Right cardiac atrium (tissue), 5 donors: ENCODE measurements around the gene IQSEC1. TPM values are rescaled to one million over a fixed set of nuclear protein-coding genes. Genes with fewer than 3 reads are reported as not detected.

Experiments used
- ATAC-seq, 2 donors: fragments of 200-7000 bp; cut with Tn5 transposase; one replicate each; pipeline versions ENCODE4 v1.8.0 to v1.9.1; 2020; ENCODE audit warnings: moderate library complexity in 2 of 2, mild to moderate bottlenecking in 1 of 2
- DNase-seq, 3 donors: peaks; one replicate each; pipeline ENCODE4 v3.0.0-alpha.2; 2020
- H3K27ac ChIP-seq: one replicate; pipeline ENCODE4 v1.5.1; 2013; ENCODE audit warnings: mild to moderate bottlenecking, low read length, control low read depth, moderate library complexity
- H3K27me3 ChIP-seq: one replicate; pipeline ENCODE4 v1.6.1; 2013; ENCODE audit not compliant: control insufficient read depth, insufficient read depth
- H3K4me1 ChIP-seq: one replicate; pipeline ENCODE4 v1.6.1; 2013; ENCODE audit warnings: low read length; ENCODE audit not compliant: control insufficient read depth, insufficient read depth
- H3K4me3 ChIP-seq: one replicate; pipeline ENCODE4 v1.5.1; 2013; ENCODE audit warnings: low read length, control low read depth
- H3K9me3 ChIP-seq: one replicate; pipeline ENCODE4 v1.6.1; 2013; ENCODE audit warnings: low read length; ENCODE audit not compliant: control insufficient read depth
- WGBS: extraction: QIAGEN DNeasy Blood & Tissue Kit; methylation state at CpG from one replicate; pipeline ENCODE4 v1.1.7; 2013; 5-methylcytosine and 5-hydroxymethylcytosine counted together
- intact Hi-C, 4 donors: fragments of 100-400 bp; cut with DNase I; formaldehyde crosslinking; loops; one replicate each; pipeline versions ENCODE4 v1.11.0 to v1.14.0; 2022 to 2023
- polyA plus RNA-seq: library from polyadenylated mRNA; stranded (reverse); fragments of 200-250 nt; gene quantifications from one replicate; pipeline ENCODE4 v1.2.3, GENCODE V29; 2013
- total RNA-seq, 4 donors: library from RNA; stranded (reverse); fragmentation: NEBNext Ultra II Directional; extraction: Animal tissue kit (Norgen Biotek cat#: 25700); gene quantifications; one replicate each; pipeline ENCODE4 v1.2.1, GENCODE V29; 2021
- donor health status: healthy with polysubstance abuse.
- donor health status: DM: no; HTN: yes; CAD: no.
- donor health status: DM: no; HTN: no; CAD: no.
- donor health status: DM: no; HTN: yes; CAD: no; lungs with severe emphysema.
- donor health status: DM: yes; HTN: yes; CAD: no.

IQSEC1 gene
- total and polyA plus RNA-seq, 5 donors = 31.1 to 72.6 (median 61.9) TPM

GRCh38 chr3:12992629-12993516 lies 80.4 kb downstream of the IQSEC1 start:
- no peaks in the 10 kb centered on the region for H3K4me1 ChIP-seq
- DNase-seq (peak in 2 of 3 donors; percentile 72 to 80), ATAC-seq (peak; percentile 17 to 35)
- intact Hi-C loops = no loop called here
- WGBS = 22% methylated on average over 24 of the region's 24 CpGs
- H3K9me3 ChIP-seq = no peaks in the 10 kb centered on the region
- H3K27ac ChIP-seq = peak overlapping the region; percentile 74
- peak overlapping the region; percentile 61 for H3K4me3 ChIP-seq
- no peaks in the 10 kb centered on the region for H3K27me3 ChIP-seq

- H3K27me3 ChIP-seq = no peaks in the 10 kb centered on the region
- DNase-seq (no peak), ATAC-seq (no peak)
- WGBS = 80% methylated on average over 9 of the region's 9 CpGs
- H3K27ac ChIP-seq = peak overlapping the region; percentile 45
- H3K4me3 ChIP-seq = no peak overlapping the region
- no peaks in the 10 kb centered on the region for H3K9me3 ChIP-seq
- no peaks in the 10 kb centered on the region for H3K4me1 ChIP-seq
- intact Hi-C loops = no loop called here
Observed at GRCh38 chr3:12991861-12992281, 81.4 kb downstream of the IQSEC1 start.

GRCh38 chr3:12991481-12991837 lies 81.8 kb downstream of the IQSEC1 start:
- H3K27ac ChIP-seq = peak overlapping the region; percentile 45
- 70% methylated on average over 2 of the region's 2 CpGs for WGBS
- no peak overlapping the region for H3K4me3 ChIP-seq
- no peaks in the 10 kb centered on the region for H3K9me3 ChIP-seq
- no peaks in the 10 kb centered on the region for H3K27me3 ChIP-seq
- DNase-seq (no peak), ATAC-seq (no peak)
- no peaks in the 10 kb centered on the region for H3K4me1 ChIP-seq
- intact Hi-C loops = no loop called here

- peak overlapping the region; percentile 61 for H3K27ac ChIP-seq
- no peaks in the 10 kb centered on the region for H3K4me1 ChIP-seq
- no peak for ATAC-seq
- no peaks in the 10 kb centered on the region for H3K9me3 ChIP-seq
- 62% methylated on average over 16 of the region's 16 CpGs for WGBS
- no peak overlapping the region for H3K4me3 ChIP-seq
- no peak for DNase-seq
- intact Hi-C loops = no loop called here
- H3K27me3 ChIP-seq = no peaks in the 10 kb centered on the region
Observed at GRCh38 chr3:12990781-12991480, 82.3 kb downstream of the IQSEC1 start.

DNA sequence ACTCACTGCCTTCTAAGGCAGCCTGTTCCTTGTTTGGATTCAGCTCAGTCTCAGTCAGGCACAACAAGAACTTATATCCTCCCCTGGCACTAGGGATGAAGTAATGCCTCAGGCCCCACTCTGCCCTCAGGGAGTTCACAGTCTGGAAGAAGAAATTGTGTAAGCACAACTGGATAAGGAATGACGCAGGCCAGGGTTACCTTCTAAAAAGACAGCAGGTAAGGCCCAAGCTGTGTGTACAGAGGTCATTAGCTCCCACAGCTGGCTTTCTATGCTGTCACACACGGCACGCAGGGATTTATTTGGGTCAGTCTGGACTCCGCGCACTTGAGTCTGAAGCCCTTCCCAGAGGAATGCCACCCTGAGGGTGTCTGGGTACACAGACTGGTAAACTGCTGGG lies 82.9 kb downstream of the IQSEC1 start:
- ATAC-seq (no peak), DNase-seq (no peak)
- intact Hi-C loops = no loop called here
- H3K4me3 ChIP-seq = no peak overlapping the region
- H3K27ac ChIP-seq = peak overlapping the region; percentile 61
- no peaks in the 10 kb centered on the region for H3K27me3 ChIP-seq
- H3K9me3 ChIP-seq = no peaks in the 10 kb centered on the region
- WGBS = 64% methylated on average over 5 of the region's 5 CpGs
- no peaks in the 10 kb centered on the region for H3K4me1 ChIP-seq

GRCh38 chr3:12988728-12989454 lies 84.3 kb downstream of the IQSEC1 start:
- H3K4me1 ChIP-seq = no peaks in the 10 kb centered on the region
- DNase-seq = no peak
- WGBS = 78% methylated on average over 5 of the region's 5 CpGs
- H3K9me3 ChIP-seq = no peaks in the 10 kb centered on the region
- H3K27me3 ChIP-seq = no peaks in the 10 kb centered on the region
- H3K4me3 ChIP-seq = no peak overlapping the region
- intact Hi-C loops = loop anchor here in 3 of 4 donors (10.0 kb wide), 2 partner anchors 54 to 94 kb away; no protein-coding TSS in a partner anchor
- ATAC-seq = no peak
- H3K27ac ChIP-seq = no peak overlapping the region

DNA sequence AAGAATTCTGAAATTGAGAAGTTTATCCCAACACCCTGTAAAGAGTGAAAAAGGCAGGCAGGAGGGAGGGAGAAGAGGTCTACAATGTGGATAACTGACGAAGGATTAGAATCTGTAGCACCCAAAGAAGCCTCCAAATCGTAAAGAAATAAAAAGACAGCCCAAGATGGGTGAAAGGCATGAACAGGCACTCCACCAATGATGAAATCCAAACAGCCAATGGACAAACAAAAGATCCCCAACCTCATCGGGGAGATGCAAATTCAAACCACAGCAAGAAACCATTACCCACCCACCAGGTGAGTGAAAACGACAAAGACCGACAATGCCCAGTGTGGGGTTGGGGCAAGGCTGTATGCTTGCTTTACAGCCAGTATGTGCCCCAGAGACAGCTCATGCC lies 85.6 kb downstream of the IQSEC1 start:
- H3K4me3 ChIP-seq = no peak overlapping the region
- no peaks in the 10 kb centered on the region for H3K9me3 ChIP-seq
- no peak overlapping the region for H3K27ac ChIP-seq
- ATAC-seq (no peak), DNase-seq (no peak)
- WGBS = 98% methylated on average over 5 of the region's 5 CpGs
- no peaks in the 10 kb centered on the region for H3K27me3 ChIP-seq
- H3K4me1 ChIP-seq = no peaks in the 10 kb centered on the region
- intact Hi-C loops = loop anchor here in 3 of 4 donors (10.0 kb wide), 2 partner anchors 53 to 93 kb away; no protein-coding TSS in a partner anchor

DNA sequence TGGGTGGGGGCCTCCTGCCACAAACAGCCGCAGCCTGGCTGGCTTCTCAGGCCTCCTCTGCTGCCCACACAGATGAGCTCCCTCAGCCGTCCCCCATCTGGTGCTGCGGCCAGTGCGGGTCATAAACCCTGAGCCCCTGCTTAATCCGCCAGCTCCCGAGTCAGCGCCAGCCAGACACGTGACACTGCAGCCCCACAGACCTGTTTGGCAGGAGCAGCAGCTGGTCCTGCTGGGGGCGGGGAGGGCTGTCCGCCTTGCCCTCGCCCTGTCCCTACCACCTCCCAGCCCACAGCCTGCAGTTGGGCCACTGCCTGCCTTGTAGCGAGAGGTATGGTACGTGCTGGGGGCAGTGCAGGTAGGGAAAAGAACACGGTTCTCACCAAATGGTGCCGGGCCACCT lies 86.2 kb downstream of the IQSEC1 start:
- no peak for ATAC-seq
- 77% methylated on average over 15 of the region's 15 CpGs for WGBS
- Histone ChIP-seq H3K27ac (no peak overlapping the region), H3K4me3 (no peak overlapping the region), H3K9me3 (no peaks in the 10 kb centered on the region), H3K27me3 (no peaks in the 10 kb centered on the region), H3K4me1 (no peaks in the 10 kb centered on the region)
- intact Hi-C loops = loop anchor here in 3 of 4 donors (10.0 kb wide), 2 partner anchors 52 to 92 kb away; no protein-coding TSS in a partner anchor
- peak in 1 of 3 donors; percentile 57 for DNase-seq

- ATAC-seq (no peak), DNase-seq (no peak)
- H3K27me3 ChIP-seq = no peaks in the 10 kb centered on the region
- no peak overlapping the region for H3K4me3 ChIP-seq
- no peaks in the 10 kb centered on the region for H3K4me1 ChIP-seq
- H3K27ac ChIP-seq = no peak overlapping the region
- no peaks in the 10 kb centered on the region for H3K9me3 ChIP-seq
- WGBS = 80% methylated on average over 11 of the region's 11 CpGs
- intact Hi-C loops = loop anchor here in 3 of 4 donors (10.0 kb wide), 2 partner anchors 52 to 92 kb away; no protein-coding TSS in a partner anchor
Observed at GRCh38 chr3:12986521-12986920, 86.7 kb downstream of the IQSEC1 start.

DNA sequence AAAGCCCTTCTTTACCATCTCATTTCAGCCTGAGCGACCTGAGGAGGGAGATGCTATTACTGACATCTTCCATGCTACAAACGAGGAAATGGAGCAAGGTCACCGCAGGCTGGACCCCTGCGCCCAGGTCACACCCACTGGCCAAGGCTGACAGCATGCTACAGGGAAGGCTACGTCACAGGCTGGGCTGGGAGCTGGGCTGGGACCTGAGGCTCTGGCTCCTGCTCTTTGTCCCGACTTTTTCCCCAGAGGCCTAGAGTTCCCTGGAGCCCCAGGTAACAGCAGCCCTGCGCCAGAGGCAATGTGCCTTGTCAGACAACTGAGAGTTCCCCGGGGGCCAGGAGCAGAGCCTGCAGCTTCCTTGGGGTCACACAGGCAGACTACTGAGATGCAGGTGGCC lies 87.2 kb downstream of the IQSEC1 start:
- Histone ChIP-seq H3K27me3 (no peaks in the 10 kb centered on the region), H3K4me3 (no peak overlapping the region), H3K27ac (no peak overlapping the region), H3K9me3 (no peaks in the 10 kb centered on the region), H3K4me1 (no peaks in the 10 kb centered on the region)
- WGBS = 89% methylated on average over 8 of the region's 8 CpGs
- no peak for DNase-seq
- intact Hi-C loops = loop anchor here in 3 of 4 donors (10.0 kb wide), 2 partner anchors 51 to 91 kb away; no protein-coding TSS in a partner anchor
- ATAC-seq = no peak
